Naive thymus-derived CD4-positive, alpha-beta T cell (primary cell): ENCODE results near the gene PLEKHA5. TPM values are rescaled to one million over a fixed set of nuclear protein-coding genes. Genes with fewer than 3 reads are reported as not detected.
A peak's percentile ranks its signal among the peaks of the same experiment; 100 is the strongest.

ENCODE experiments used
- ATAC-seq: fragments of 150-1000 bp; cut with Tn5 transposase; 2 replicates; pipeline ENCODE4 v1.10.0; 2021; ENCODE audit warnings: mild to moderate bottlenecking, moderate library complexity
- CTCF ChIA-PET: fragments of 350-600 bp; sonication (Branson Sonifier 250); formaldehyde crosslinking; loops from one replicate; lab custom pipeline; 2021; ENCODE audit warnings: antibody characterized with exemption; lab: Charles Lee
- POLR2A ChIA-PET: fragments of 350-600 bp; sonication (Branson Sonifier 250); formaldehyde crosslinking; loops from one replicate; lab custom pipeline; 2021; ENCODE audit warnings: antibody characterized with exemption, inconsistent platforms; lab: Charles Lee
- DNase-seq, 9 donors: peaks; one replicate each; pipeline versions ENCODE4 v3.0.0 to v3.0.0-alpha.2; 2020 to 2022; ENCODE audit warnings: mixed read lengths in 1 of 9
- H3K27ac ChIP-seq: one replicate; pipeline ENCODE4 v1.7.0; 2013; ENCODE audit warnings: mild to moderate bottlenecking, low read depth, low read length, moderate library complexity
- H3K27me3 ChIP-seq, 2 donors: one replicate each; pipeline ENCODE4 v1.7.0; 2013; ENCODE audit warnings: low read length in 2 of 2, mild to moderate bottlenecking in 2 of 2, moderate library complexity in 2 of 2; ENCODE audit not compliant: control insufficient read depth in 2 of 2, insufficient read depth in 2 of 2
- H3K36me3 ChIP-seq, 3 experiments: 1 replicate in 2 of 3; 2 replicates in 1 of 3; pipeline ENCODE4 v1.7.0; 2013; ENCODE audit warnings: low read length in 3 of 3, mild to moderate bottlenecking in 3 of 3, moderate library complexity in 1 of 3; ENCODE audit not compliant: insufficient read depth in 3 of 3, control insufficient read depth in 2 of 3
- H3K4me1 ChIP-seq, 2 donors: one replicate each; pipeline ENCODE4 v1.7.0; 2013; ENCODE audit warnings: low read length in 2 of 2, mild to moderate bottlenecking in 2 of 2, moderate library complexity in 1 of 2; ENCODE audit not compliant: control insufficient read depth in 2 of 2, insufficient read depth in 2 of 2
- H3K4me3 ChIP-seq: 2 replicates; pipeline ENCODE4 v1.7.0; 2013; ENCODE audit warnings: mild to moderate bottlenecking, low read length
- H3K9me3 ChIP-seq, 3 experiments: 1 replicate in 2 of 3; 2 replicates in 1 of 3; pipeline ENCODE4 v1.7.0; 2013; ENCODE audit warnings: low read length in 3 of 3; ENCODE audit not compliant: control insufficient read depth in 2 of 3
- H3K27ac Mint-ChIP-seq, 9 donors: one replicate each; pipeline ENCODE4 v1.8.0; 2020 to 2022; ENCODE audit warnings: mixed read lengths in 9 of 9, mild to moderate bottlenecking in 8 of 9, moderate library complexity in 5 of 9, inconsistent platforms in 2 of 9
- H3K27me3 Mint-ChIP-seq, 5 donors: one replicate each; pipeline ENCODE4 v1.8.0; 2021 to 2022; ENCODE audit warnings: mixed read lengths in 5 of 5, mild to moderate bottlenecking in 1 of 5
- H3K36me3 Mint-ChIP-seq, 5 donors: one replicate each; pipeline ENCODE4 v1.8.0; 2020 to 2022; ENCODE audit warnings: mixed read lengths in 5 of 5, mild to moderate bottlenecking in 3 of 5, inconsistent platforms in 1 of 5
- H3K4me1 Mint-ChIP-seq, 7 donors: one replicate each; pipeline ENCODE4 v1.8.0; 2020 to 2022; ENCODE audit warnings: mixed read lengths in 7 of 7, mild to moderate bottlenecking in 3 of 7, inconsistent platforms in 1 of 7
- H3K4me3 Mint-ChIP-seq, 10 donors: one replicate each; pipeline ENCODE4 v1.8.0; 2020 to 2022; ENCODE audit warnings: mild to moderate bottlenecking in 10 of 10, mixed read lengths in 10 of 10, moderate library complexity in 6 of 10, inconsistent platforms in 2 of 10
- H3K9me3 Mint-ChIP-seq, 11 donors: one replicate each; pipeline ENCODE4 v1.8.0; 2020 to 2022; ENCODE audit warnings: mixed read lengths in 11 of 11, mild to moderate bottlenecking in 4 of 11, inconsistent platforms in 1 of 11, moderate library complexity in 1 of 11
- intact Hi-C, 2 donors: fragments of 100-400 bp; cut with micrococcal nuclease; formaldehyde crosslinking; loops; one replicate each; pipeline ENCODE4 v1.15.1; 2023
- polyA plus RNA-seq, 2 donors: library from polyadenylated mRNA; unstranded; fragments of 300-500 nt; fragmentation: Illumina TruSeq; gene quantifications; one replicate each; pipeline ENCODE4 v1.2.3, GENCODE V29; 2021
- total RNA-seq, 6 experiments: library from RNA in 5 of 6; stranded (reverse) in 5 of 6; gene quantifications; 1 replicate in 5 of 6; 2 replicates in 1 of 6; pipeline ENCODE4 v1.2.3 and lab custom pipeline; 2021 to 2026

The PLEKHA5 gene
- total and polyA plus RNA-seq, 7 experiments from 2014 or later: 0.32 to 5.3 (median 1.3) TPM

DNA sequence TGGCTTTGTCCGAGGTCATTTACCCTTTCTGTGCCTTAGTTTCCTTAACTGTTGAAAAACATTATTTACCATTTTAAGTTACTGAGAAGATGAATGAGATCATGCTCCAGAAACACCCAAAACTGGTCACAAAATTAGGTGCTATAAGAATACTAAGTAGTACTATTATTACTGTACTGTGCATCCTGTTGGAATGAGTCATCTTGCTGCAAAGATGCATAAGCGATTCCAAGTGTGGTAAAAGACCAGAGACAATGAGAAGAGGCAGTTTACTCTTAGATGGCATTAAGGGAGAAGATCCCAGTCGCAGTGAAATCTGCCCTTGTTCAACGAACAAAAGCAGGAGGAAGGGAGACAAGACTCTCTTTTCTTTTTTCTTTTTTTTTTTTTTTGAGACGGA lies 4.2 kb upstream of the PLEKHA5 start:
- ChIA-PET CTCF (no interaction called here), POLR2A (interaction anchor here (0.6 kb wide), 1 partner anchor 9 kb away, joined by 3 read pairs; no protein-coding TSS in a partner anchor)
- Mint-ChIP-seq H3K4me3 (no peak overlapping the region), H3K27ac (no peak overlapping the region), H3K4me1 (peaks cover 0 to 8% (median 6%) of the 10 kb centered on the region in 7 donors), H3K27me3 (peaks cover 11 to 44% (median 32%) of the 10 kb centered on the region in 5 donors), H3K36me3 (peaks cover 0 to 12% (median 3%) of the 10 kb centered on the region in 5 donors), H3K9me3 (peaks cover 2 to 28% (median 10%) of the 10 kb centered on the region in 11 donors)
- Histone ChIP-seq H3K4me3 (no peak overlapping the region), H3K27ac (no peak overlapping the region), H3K9me3 (peaks cover 0 to 5% (median 0%) of the 10 kb centered on the region in 3 experiments), H3K36me3 (no peaks in the 10 kb centered on the region), H3K27me3 (no peaks in the 10 kb centered on the region), H3K4me1 (no peaks in the 10 kb centered on the region)
- ATAC-seq: no peak
- no peak for DNase-seq
- intact Hi-C loops: loop anchor here in 1 of 2 donors (10.0 kb wide), 1 partner anchor 309 kb away; the partner anchor contains the start of gene AEBP2

DNA sequence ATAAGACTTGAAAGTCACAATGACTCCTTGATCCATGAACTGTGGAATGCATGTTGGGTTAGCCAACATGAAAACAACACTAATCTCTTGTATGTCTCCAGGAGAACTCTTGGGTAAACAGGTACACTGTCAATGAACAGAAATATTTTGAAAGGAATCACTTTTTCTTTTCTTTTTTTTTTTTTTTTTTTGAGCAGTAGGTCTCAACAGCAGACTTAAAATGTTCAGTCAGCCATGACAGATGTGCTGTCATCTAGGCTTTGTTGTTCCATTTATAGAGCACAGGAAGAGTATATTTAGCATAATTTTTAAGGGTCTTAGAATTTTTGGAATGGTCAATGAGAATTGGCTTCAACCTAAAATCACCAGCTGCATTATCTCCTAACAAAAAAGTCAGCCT lies 2.3 kb upstream of the PLEKHA5 start:
- H3K36me3 ChIP-seq: no peaks in the 10 kb centered on the region
- H3K4me1 ChIP-seq: peaks cover 0 to 7% of the 10 kb centered on the region in 2 donors
- DNase-seq: no peak
- H3K27me3 Mint-ChIP-seq: peaks cover 28 to 49% (median 37%) of the 10 kb centered on the region in 5 donors
- H3K27ac ChIP-seq: no peak overlapping the region
- peaks cover 2 to 28% (median 12%) of the 10 kb centered on the region in 11 donors for H3K9me3 Mint-ChIP-seq
- H3K4me3 Mint-ChIP-seq: no peak overlapping the region
- no peak for ATAC-seq
- peaks cover 0 to 12% (median 3%) of the 10 kb centered on the region in 5 donors for H3K36me3 Mint-ChIP-seq
- no peak overlapping the region for H3K4me3 ChIP-seq
- peaks cover 0 to 5% (median 0%) of the 10 kb centered on the region in 3 experiments for H3K9me3 ChIP-seq
- POLR2A ChIA-PET: no interaction called here
- no peak overlapping the region for H3K27ac Mint-ChIP-seq
- H3K27me3 ChIP-seq: no peaks in the 10 kb centered on the region
- CTCF ChIA-PET: no interaction called here
- H3K4me1 Mint-ChIP-seq: peaks cover 5 to 27% (median 21%) of the 10 kb centered on the region in 7 donors
- intact Hi-C loops: loop anchor here in 1 of 2 donors (10.0 kb wide), 1 partner anchor 308 kb away; the partner anchor contains the start of gene AEBP2

DNA sequence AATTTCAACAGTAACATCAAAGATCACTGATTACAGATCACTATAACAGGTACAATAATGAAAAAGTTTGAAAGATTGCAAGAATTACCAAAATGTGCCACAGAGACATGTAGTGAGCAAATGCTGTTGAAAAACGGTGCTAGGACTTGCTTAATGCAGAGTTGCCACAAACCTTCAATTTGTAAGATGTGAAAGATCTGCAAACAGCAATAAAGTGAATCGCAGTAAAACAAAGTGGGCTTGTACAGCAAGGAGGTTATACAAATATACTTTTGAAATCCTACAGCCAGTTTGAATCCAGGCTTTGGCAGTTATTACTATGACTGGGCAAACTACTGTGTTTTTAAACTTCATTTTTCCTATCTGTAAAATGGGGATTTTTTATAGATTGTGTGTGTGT lies 1.0 kb upstream of the PLEKHA5 start:
- Histone ChIP-seq H3K9me3 (peaks cover 0 to 5% (median 0%) of the 10 kb centered on the region in 3 experiments), H3K4me1 (peaks cover 0 to 7% of the 10 kb centered on the region in 2 donors), H3K27me3 (no peaks in the 10 kb centered on the region), H3K36me3 (no peaks in the 10 kb centered on the region), H3K4me3 (no peak overlapping the region), H3K27ac (no peak overlapping the region)
- ATAC-seq (no peak), DNase-seq (no peak)
- peaks cover 2 to 28% (median 12%) of the 10 kb centered on the region in 11 donors for H3K9me3 Mint-ChIP-seq
- ChIA-PET POLR2A (no interaction called here), CTCF (no interaction called here)
- peaks cover 0 to 12% (median 3%) of the 10 kb centered on the region in 5 donors for H3K36me3 Mint-ChIP-seq
- H3K27ac Mint-ChIP-seq: peak overlapping the region in 5 of 9 donors; percentile 2 to 60 (median 48)
- intact Hi-C loops: loop anchor here in 1 of 2 donors (10.0 kb wide), 1 partner anchor 306 kb away; the partner anchor contains the start of gene AEBP2
- H3K4me3 Mint-ChIP-seq: peak overlapping the region in 9 of 10 donors; percentile 64 to 88 (median 82)
- peaks cover 5 to 27% (median 21%) of the 10 kb centered on the region in 7 donors for H3K4me1 Mint-ChIP-seq
- peaks cover 31 to 57% (median 46%) of the 10 kb centered on the region in 5 donors for H3K27me3 Mint-ChIP-seq

DNA sequence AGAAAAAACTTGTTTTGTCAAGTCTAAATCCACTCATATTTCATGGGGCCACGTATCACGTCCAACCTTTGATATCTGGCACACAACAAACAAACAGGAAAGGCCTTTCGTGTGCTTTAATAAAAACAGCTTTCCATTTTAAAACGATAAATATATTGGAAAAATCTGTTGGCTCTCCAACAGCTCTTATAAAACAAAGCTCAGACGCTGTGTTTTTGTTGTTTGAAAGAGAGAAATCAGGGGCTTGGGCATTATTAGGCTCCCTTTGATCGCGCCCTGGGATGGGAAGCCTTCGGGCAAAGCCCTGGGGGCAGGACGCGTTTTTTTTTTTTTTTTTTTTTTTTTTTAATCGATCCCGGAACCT lies 429 bp upstream of the PLEKHA5 start:
- H3K9me3 ChIP-seq: peaks cover 0 to 5% (median 0%) of the 10 kb centered on the region in 3 experiments
- H3K27me3 ChIP-seq: no peaks in the 10 kb centered on the region
- DNase-seq: peak in 2 of 9 donors; percentile 0 to 3
- H3K9me3 Mint-ChIP-seq: peaks cover 2 to 28% (median 12%) of the 10 kb centered on the region in 11 donors
- ChIA-PET POLR2A (no interaction called here), CTCF (no interaction called here)
- H3K36me3 ChIP-seq: no peaks in the 10 kb centered on the region
- H3K27ac ChIP-seq: no peak overlapping the region
- peak overlapping the region in 6 of 9 donors; percentile 2 to 60 (median 39) for H3K27ac Mint-ChIP-seq
- no peak for ATAC-seq
- H3K4me1 Mint-ChIP-seq: peaks cover 5 to 27% (median 21%) of the 10 kb centered on the region in 7 donors
- H3K4me3 ChIP-seq: peak overlapping the region; percentile 16
- intact Hi-C loops: loop anchor here in 1 of 2 donors (10.0 kb wide), 1 partner anchor 306 kb away; the partner anchor contains the start of gene AEBP2
- H3K4me1 ChIP-seq: peaks cover 0 to 7% of the 10 kb centered on the region in 2 donors
- H3K36me3 Mint-ChIP-seq: peaks cover 0 to 12% (median 3%) of the 10 kb centered on the region in 5 donors
- peak overlapping the region; percentile 64 to 88 (median 81) for H3K4me3 Mint-ChIP-seq
- H3K27me3 Mint-ChIP-seq: peaks cover 31 to 58% (median 48%) of the 10 kb centered on the region in 5 donors

DNA sequence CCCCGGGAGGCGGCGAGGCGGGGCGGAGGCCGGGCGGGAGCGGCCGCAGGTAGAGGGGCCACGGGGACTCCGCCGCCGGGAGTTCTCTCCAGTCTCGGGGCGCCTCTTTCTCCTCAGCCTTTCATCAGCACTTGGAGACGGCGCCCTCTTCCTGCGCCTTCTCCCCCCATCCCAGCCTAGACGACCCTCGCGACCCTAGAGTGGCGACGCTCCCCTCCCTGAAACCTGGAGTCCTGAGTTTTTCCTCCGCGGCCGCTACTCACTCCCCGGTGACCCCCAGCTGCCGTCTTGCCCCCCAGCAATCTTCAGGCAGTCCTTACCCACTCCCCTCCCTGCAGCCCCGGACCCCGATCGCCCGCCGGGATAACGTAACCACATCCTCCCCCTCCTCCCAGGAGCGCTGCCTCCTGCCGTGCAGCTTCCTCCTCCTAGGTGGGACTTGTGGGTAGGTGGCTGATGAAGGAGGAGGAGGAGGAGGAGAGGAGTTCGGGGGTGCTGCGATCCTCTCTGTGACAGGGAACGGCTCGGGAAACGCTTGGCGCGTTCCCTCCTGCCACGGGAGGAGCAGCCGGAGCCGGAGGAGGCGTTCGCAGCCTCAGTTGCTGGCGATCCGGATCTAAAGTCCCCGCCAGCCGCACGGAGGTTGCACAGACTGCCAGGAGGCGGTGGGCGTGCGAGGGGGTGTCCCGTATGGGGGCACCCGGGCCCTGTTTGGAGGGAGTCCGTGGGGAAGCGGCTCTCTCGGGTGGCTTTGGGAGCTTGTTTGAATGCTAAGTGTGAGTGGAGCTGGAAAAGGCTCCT lies 891 bp downstream of the PLEKHA5 start:
- Histone ChIP-seq H3K36me3 (no peaks in the 10 kb centered on the region), H3K4me1 (peaks cover 0 to 7% of the 10 kb centered on the region in 2 donors), H3K9me3 (peaks cover 0 to 5% (median 0%) of the 10 kb centered on the region in 3 experiments), H3K27ac (no peak overlapping the region), H3K4me3 (peak overlapping the region; percentile 65), H3K27me3 (no peaks in the 10 kb centered on the region)
- peaks cover 40 to 65% (median 53%) of the 10 kb centered on the region in 5 donors for H3K27me3 Mint-ChIP-seq
- H3K4me3 Mint-ChIP-seq: peak overlapping the region; percentile 81 to 90 (median 87)
- ATAC-seq (peak; percentile 16), DNase-seq (peak in 4 of 9 donors; percentile 14 to 36 (median 18))
- peak overlapping the region in 1 of 9 donors; percentile 61 for H3K27ac Mint-ChIP-seq
- peaks cover 2 to 22% (median 10%) of the 10 kb centered on the region in 11 donors for H3K9me3 Mint-ChIP-seq
- intact Hi-C loops: no loop called here
- H3K36me3 Mint-ChIP-seq: peaks cover 0 to 9% (median 3%) of the 10 kb centered on the region in 5 donors
- peaks cover 5 to 27% (median 18%) of the 10 kb centered on the region in 7 donors for H3K4me1 Mint-ChIP-seq
- ChIA-PET CTCF (no interaction called here), POLR2A (no interaction called here)

DNA sequence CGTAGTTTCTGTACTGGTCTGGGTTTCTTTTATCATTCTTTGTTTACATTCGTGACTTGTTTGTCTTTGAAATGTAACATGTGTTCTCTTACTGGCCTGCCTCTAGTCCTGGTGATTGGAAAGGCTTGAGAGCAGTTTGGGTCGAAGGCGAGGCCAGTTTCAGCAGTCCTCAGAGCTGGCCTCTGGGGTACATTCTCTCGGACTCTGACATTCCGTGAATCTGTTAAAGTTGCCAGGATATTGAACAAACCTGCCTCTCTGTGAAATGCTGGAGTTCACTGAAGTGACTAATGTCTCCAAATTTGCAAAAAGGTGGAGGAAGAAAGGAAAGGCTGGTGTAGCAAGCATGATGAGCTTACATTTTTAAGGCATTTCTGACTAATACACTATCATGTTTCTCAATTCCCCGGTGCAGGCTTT lies 1.5 kb downstream of the PLEKHA5 start:
- intact Hi-C loops: no loop called here
- ChIA-PET POLR2A (no interaction called here), CTCF (no interaction called here)
- peaks cover 2 to 21% (median 10%) of the 10 kb centered on the region in 11 donors for H3K9me3 Mint-ChIP-seq
- peaks cover 0 to 9% (median 3%) of the 10 kb centered on the region in 5 donors for H3K36me3 Mint-ChIP-seq
- Histone ChIP-seq H3K4me1 (peaks cover 0 to 7% of the 10 kb centered on the region in 2 donors), H3K4me3 (peak overlapping the region; percentile 65), H3K27me3 (no peaks in the 10 kb centered on the region), H3K27ac (no peak overlapping the region), H3K9me3 (peaks cover 0 to 5% (median 0%) of the 10 kb centered on the region in 3 experiments), H3K36me3 (no peaks in the 10 kb centered on the region)
- DNase-seq (no peak), ATAC-seq (no peak)
- peak overlapping the region; percentile 81 to 90 (median 87) for H3K4me3 Mint-ChIP-seq
- H3K27ac Mint-ChIP-seq: peak overlapping the region in 2 of 9 donors; percentile 45 to 61
- H3K4me1 Mint-ChIP-seq: peaks cover 5 to 27% (median 18%) of the 10 kb centered on the region in 7 donors
- peaks cover 42 to 66% (median 53%) of the 10 kb centered on the region in 5 donors for H3K27me3 Mint-ChIP-seq
